GM12874 (cell line): ENCODE measurements around the gene TSPAN31.

ENCODE experiments used
- CTCF ChIP-seq: IDR thresholded peaks from 2 replicates; pipeline ENCODE4 v1.5.1; 2011; ENCODE audit warnings: low read depth, mild to moderate bottlenecking, control low read depth, low read length, moderate library complexity; ENCODE audit not compliant: insufficient read depth

TSPAN31 gene

DNA sequence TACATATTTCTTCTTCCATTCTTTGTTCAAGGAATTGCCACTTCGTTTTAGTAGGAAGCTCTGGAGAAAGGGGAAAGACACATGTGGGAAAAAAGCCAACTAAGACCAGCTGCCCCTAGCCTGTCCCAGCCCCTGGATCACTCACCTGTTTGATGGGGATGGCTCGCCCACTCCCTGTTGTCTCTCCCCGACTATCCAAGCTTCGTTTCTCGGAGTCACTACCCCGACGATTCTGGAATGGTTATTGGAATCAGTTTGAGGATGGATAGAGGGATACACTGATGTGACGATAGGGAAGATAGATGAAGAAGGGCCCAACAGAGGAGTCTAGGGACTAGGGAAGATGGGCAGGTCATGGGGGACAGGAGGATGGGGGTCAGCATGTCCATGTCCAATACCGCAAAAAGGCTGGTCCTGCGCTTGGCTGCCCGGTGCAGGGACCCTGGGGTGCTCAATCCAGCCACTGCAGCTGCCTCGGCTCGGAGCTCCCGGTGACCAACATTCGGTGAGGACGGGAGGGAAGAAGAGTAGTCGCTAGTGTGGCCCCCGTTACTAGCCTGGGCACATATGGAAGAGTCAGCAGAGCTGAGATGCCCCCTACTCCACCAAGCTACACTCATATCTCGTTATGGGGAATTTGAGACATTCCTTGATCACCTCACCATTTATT, 13.3 kb upstream of the TSPAN31 start:
- no peak for TF ChIP-seq CTCF

- no peak for TF ChIP-seq CTCF
Measured at GRCh38 chr12:57732270-57732669, 12.6 kb upstream of the TSPAN31 start.

GRCh38 chr12:57732726-57733593, 11.9 kb upstream of the TSPAN31 start:
- no peak for TF ChIP-seq CTCF

- no peak for TF ChIP-seq CTCF
Measured at GRCh38 chr12:57733928-57734327, 10.9 kb upstream of the TSPAN31 start.

DNA sequence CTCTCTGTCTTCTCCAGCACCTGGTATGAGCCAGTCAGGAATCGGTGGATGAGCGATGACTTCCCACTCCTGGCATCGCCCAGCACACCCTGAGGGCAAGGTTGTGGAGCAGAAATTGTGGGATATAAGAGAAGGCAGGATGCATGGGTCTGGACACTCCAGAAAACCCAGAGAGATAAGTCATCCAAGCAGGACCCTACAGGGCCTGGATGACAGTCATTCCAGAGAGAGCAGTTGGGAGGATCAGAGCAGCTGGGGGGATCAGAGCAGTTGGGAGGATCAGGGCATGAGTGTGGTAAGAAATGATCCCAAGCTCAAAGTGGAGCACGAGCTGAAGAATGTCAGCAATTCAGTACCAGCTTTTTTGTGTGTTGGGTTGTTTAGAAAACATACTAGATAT, 10.2 kb upstream of the TSPAN31 start:
- no peak for TF ChIP-seq CTCF

GRCh38 chr12:57735198-57735855, 9.5 kb upstream of the TSPAN31 start:
- TF ChIP-seq CTCF, result no peak
